ENCODE data around the gene EDEM1.

EDEM1 gene

DNA sequence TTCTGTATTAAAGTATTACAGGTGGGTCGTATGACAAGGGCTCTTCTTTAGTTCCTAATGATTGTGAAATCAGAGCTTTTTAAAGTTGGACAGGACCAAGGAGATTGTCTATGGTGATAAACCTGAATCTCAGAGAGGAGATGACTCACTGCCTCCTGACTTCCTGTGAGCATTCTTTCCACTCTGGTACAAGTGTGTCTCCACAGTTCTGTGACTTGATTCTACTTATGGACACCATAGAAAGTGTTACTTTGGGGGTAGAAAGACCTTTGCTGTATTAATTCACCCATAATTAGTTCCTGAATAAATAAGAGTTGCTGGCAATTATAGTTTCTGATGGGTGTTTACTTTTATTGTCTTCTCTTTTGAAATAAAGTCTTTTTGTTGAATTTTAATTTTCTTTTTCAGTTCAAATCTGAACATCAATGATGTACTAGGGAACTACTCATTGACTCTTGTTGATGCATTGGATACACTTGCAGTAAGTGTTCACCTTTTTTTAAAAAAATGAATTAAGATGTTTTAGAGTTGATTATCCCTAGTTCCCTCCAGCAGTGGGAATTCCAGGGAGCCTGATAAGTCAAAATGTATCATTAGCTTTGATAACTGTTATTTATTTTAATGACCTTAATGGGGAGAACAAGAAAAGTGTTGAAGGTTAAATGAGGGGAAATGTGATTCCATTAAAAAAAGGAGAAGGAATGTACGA, 7.4 kb downstream of the EDEM1 start:
- DNase-seq (ENCODE audit: low spot score), result no peak
- TF ChIP-seq, protein P1, sequence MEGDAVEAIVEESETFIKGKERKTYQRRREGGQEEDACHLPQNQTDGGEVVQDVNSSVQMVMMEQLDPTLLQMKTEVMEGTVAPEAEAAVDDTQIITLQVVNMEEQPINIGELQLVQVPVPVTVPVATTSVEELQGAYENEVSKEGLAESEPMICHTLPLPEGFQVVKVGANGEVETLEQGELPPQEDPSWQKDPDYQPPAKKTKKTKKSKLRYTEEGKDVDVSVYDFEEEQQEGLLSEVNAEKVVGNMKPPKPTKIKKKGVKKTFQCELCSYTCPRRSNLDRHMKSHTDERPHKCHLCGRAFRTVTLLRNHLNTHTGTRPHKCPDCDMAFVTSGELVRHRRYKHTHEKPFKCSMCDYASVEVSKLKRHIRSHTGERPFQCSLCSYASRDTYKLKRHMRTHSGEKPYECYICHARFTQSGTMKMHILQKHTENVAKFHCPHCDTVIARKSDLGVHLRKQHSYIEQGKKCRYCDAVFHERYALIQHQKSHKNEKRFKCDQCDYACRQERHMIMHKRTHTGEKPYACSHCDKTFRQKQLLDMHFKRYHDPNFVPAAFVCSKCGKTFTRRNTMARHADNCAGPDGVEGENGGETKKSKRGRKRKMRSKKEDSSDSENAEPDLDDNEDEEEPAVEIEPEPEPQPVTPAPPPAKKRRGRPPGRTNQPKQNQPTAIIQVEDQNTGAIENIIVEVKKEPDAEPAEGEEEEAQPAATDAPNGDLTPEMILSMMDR (IDR thresholded peaks at IDR 0.05; ENCODE audit: extremely low read depth, missing control alignments), result no peak

DNA sequence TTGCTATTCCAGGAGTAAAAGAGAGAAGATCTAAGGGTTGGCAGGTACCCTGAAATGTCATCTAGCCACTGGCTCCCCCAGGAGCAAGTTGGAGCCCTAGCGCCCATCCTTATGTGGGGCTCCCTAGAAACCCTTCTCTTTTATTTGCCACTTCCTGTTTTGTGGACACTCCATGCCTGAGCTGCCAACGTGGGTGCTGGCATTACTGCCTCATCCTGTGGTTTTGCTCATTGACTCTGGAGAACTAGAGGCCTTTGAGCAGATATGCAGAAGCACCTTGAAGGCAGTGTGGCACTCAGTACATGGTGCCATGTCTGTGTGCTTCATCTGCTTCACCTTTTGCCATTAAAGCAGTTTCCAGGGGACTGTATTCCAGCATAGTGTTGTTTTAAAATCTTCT, 8.1 kb downstream of the EDEM1 start:
- TF ChIP-seq, protein P1 (IDR thresholded peaks at IDR 0.05; ENCODE audit: extremely low read depth, missing control alignments), result no peak
- no peak for DNase-seq (ENCODE audit: low spot score)

DNA sequence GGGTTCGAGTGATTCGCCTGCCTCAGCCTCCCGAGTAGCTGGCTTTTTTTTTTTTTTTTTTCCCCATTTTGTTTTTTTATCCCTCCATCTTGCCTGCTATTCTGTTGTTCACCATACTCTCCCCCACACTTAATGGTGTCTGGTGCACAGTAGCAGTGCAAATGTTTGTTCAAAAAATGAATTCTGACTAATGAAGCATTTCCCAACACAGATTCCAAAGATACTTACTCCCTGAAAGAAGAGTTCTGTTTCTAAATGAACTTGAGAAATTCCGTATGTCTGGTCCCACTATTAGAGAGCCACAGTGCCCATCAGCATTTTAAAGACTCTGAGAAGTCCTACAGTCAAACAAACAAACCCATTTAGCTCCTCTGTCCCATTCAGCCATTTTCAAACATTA, 9.5 kb downstream of the EDEM1 start:
- DNase-seq (ENCODE audit: low spot score), result no peak
- TF ChIP-seq, protein P1 (IDR thresholded peaks at IDR 0.05; ENCODE audit: extremely low read depth, missing control alignments), result no peak

DNA sequence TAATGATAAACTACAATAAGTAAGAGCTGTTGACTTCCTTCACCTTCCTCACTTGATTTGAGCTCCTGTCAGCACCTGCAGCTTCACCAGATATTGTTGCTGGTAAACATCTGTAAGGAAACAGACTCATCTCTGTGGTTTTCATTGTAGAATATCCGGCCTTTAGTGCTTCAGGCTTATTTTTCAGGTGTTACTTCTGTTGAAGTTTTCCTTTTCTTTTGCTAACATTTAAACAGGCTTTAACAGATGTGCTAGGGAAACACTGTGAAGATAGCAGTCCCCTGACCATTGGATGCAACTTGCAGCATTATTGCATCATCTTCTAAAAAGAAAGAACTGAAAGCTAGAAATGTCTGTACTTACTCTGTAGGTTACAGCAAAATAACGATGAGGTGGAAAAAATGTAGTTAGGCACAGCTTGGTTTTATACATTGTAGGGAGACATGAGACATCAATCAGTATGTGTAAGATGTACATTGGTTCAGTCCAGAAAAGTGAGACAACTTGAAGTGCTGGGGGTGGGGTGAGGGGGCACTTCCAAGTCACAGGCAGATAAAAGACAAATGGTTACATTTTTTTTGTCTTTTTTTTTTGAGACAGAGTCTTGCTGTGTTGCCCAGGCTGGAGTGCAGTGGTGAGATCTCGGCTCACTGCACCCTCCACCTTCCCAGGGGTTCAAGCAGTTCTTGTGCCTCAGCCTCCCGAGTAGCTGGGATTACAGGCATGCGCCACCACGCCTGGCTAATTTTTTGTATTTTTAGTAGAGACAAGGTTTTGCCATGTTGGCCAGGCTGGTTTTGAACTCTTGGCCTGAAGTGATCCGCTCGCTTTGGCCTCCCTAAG, 10.2 kb downstream of the EDEM1 start:
- peak; percentile 64 for DNase-seq (ENCODE audit: low spot score)
- TF ChIP-seq, protein P1 (IDR thresholded peaks at IDR 0.05; ENCODE audit: extremely low read depth, missing control alignments), result no peak

DNA sequence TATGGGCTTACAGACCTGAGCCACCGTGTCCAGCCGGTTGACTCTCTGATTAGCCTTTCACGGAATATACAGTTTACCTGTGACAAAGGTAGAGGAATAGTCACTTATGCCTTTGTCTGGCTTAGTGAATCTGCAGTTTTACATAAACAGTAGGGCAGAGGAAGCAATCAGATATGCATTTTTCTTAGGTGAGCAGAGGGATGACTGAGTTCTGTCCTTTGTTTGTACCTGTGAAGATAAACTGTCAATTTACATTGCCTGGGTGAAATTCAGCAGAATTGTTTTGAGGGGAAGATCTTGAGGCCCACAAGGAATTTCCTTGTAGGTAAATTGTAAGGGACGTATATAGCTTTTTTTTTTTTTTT, 10.8 kb downstream of the EDEM1 start:
- TF ChIP-seq, protein P1 (IDR thresholded peaks at IDR 0.05; ENCODE audit: extremely low read depth, missing control alignments), result no peak
- no peak for DNase-seq (ENCODE audit: low spot score)

DNA sequence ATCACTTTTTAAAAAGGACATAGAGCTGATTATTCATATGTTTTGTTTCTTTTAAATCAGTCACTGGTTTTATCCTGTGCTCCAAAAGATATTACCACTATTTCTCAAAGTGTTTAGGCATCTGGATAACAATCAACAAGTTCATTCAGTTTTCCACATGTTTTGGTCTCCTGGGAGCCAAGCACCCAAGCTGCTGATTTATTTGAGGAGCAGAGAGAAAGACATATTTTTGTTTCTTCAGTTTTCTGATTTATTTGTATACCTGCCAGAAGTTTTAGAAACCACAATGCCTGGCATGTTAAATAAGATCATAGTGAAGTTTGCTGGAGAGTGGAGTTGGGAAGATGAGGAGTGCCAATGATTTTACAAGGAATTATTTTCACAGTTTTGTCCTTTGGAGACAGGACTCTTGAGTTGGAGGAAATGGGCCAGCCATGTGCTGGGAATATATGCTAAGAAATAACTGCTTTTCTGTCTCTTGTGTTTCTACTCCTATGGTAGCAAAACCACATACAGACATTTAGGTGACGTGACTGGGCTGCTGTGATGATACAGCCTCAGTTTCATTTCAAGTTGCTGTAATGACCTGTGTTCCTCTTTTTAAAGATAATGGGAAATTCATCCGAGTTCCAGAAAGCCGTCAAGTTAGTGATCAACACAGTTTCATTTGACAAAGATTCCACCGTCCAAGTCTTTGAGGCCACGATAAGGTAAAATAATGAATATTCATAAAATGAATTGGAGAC, 11.7 kb downstream of the EDEM1 start:
- TF ChIP-seq, protein P1 (IDR thresholded peaks at IDR 0.05; ENCODE audit: extremely low read depth, missing control alignments), result no peak
- DNase-seq (ENCODE audit: low spot score), result no peak

DNA sequence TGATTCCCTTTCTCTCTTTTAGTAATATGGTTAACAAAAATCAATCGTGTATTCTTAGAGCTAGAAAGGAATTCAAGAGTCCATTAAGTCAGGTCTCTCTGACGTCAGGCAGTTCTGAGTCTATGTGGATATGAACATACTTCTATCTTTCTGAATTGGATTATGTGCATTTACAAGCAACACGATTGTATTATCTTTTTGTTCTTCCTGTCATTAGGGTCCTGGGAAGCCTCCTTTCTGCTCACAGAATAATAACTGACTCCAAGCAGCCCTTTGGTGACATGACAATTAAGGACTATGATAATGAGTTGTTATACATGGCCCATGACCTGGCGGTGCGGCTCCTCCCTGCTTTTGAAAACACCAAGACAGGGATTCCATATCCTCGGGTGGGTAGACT, 14.0 kb downstream of the EDEM1 start:
- TF ChIP-seq, protein P1 (IDR thresholded peaks at IDR 0.05; ENCODE audit: extremely low read depth, missing control alignments), result no peak
- no peak for DNase-seq (ENCODE audit: low spot score)

Measured in GM20000 (cell line).